ENCODE measurements around the gene HDAC11.

HDAC11 gene

GRCh38 chr3:13537244-13537908, 57.3 kb downstream of the HDAC11 start:
- DNase-seq (ENCODE audit: low read depth, low spot score), result no peak
- TF ChIP-seq POLR2AphosphoS5 (IDR thresholded peaks at IDR 0.05; ENCODE audit: borderline replicate concordance, low read depth, low read length) (no peak), EZH2 (IDR thresholded peaks at IDR 0.05) (no peak), FOXP2 (optimal IDR thresholded peaks at IDR 0.05; ENCODE audit: control extremely low read depth, extremely low read length, insufficient read depth) (no peak)
- H3K27ac ChIP-seq, result no peak overlapping the region
- H3K4me3 ChIP-seq, result no peak overlapping the region
- H3K9me3 ChIP-seq (ENCODE audit: low read depth, low read length), result no peaks in the 10 kb centered on the region
- no peak overlapping the region for H3K9ac ChIP-seq (ENCODE audit: insufficient read length)
- H3K36me3 ChIP-seq (ENCODE audit: insufficient read depth, low read length), result no peaks in the 10 kb centered on the region

- Histone ChIP-seq H3K27ac (no peak overlapping the region), H3K36me3 (ENCODE audit: insufficient read depth, low read length) (no peaks in the 10 kb centered on the region), H3K9me3 (ENCODE audit: low read depth, low read length) (no peaks in the 10 kb centered on the region), H3K9ac (ENCODE audit: insufficient read length) (no peak overlapping the region), H3K4me3 (no peak overlapping the region)
- DNase-seq (ENCODE audit: low read depth, low spot score), result no peak
- TF ChIP-seq FOXP2 (optimal IDR thresholded peaks at IDR 0.05; ENCODE audit: control extremely low read depth, extremely low read length, insufficient read depth) (no peak), POLR2AphosphoS5 (IDR thresholded peaks at IDR 0.05; ENCODE audit: borderline replicate concordance, low read depth, low read length) (no peak), EZH2 (IDR thresholded peaks at IDR 0.05) (no peak)
Observed at GRCh38 chr3:13537909-13538296, 57.8 kb downstream of the HDAC11 start.

- TF ChIP-seq EZH2 (IDR thresholded peaks at IDR 0.05) (no peak), POLR2AphosphoS5 (IDR thresholded peaks at IDR 0.05; ENCODE audit: borderline replicate concordance, low read depth, low read length) (no peak)
- H3K9ac ChIP-seq (ENCODE audit: insufficient read length), result no peak overlapping the region
- no peak overlapping the region for H3K4me3 ChIP-seq
- H3K36me3 ChIP-seq (ENCODE audit: insufficient read depth, low read length), result no peaks in the 10 kb centered on the region
- no peak for DNase-seq (ENCODE audit: low read depth, low spot score)
- no peaks in the 10 kb centered on the region for H3K9me3 ChIP-seq (ENCODE audit: low read depth, low read length)
- H3K27ac ChIP-seq, result no peak overlapping the region
Observed at GRCh38 chr3:13538520-13539291, 58.6 kb downstream of the HDAC11 start.

GRCh38 chr3:13539292-13539638, 59.2 kb downstream of the HDAC11 start:
- Histone ChIP-seq H3K9me3 (ENCODE audit: low read depth, low read length) (no peaks in the 10 kb centered on the region), H3K4me3 (no peak overlapping the region), H3K36me3 (ENCODE audit: insufficient read depth, low read length) (no peaks in the 10 kb centered on the region), H3K27ac (no peak overlapping the region), H3K9ac (ENCODE audit: insufficient read length) (no peak overlapping the region)
- no peak for TF ChIP-seq EZH2 (IDR thresholded peaks at IDR 0.05)
- TF ChIP-seq FOXP2 (optimal IDR thresholded peaks at IDR 0.05; ENCODE audit: control extremely low read depth, extremely low read length, insufficient read depth), result no peak
- TF ChIP-seq POLR2AphosphoS5 (IDR thresholded peaks at IDR 0.05; ENCODE audit: borderline replicate concordance, low read depth, low read length), result no peak
- no peak for DNase-seq (ENCODE audit: low read depth, low spot score)

- no peak for DNase-seq (ENCODE audit: low read depth, low spot score)
- TF ChIP-seq POLR2AphosphoS5 (IDR thresholded peaks at IDR 0.05; ENCODE audit: borderline replicate concordance, low read depth, low read length) (no peak), EZH2 (IDR thresholded peaks at IDR 0.05) (no peak), FOXP2 (optimal IDR thresholded peaks at IDR 0.05; ENCODE audit: control extremely low read depth, extremely low read length, insufficient read depth) (no peak)
- H3K9me3 ChIP-seq (ENCODE audit: low read depth, low read length), result no peaks in the 10 kb centered on the region
- H3K9ac ChIP-seq (ENCODE audit: insufficient read length), result no peak overlapping the region
- H3K36me3 ChIP-seq (ENCODE audit: insufficient read depth, low read length), result no peaks in the 10 kb centered on the region
- H3K27ac ChIP-seq, result no peak overlapping the region
- H3K4me3 ChIP-seq, result no peak overlapping the region
Observed at GRCh38 chr3:13539671-13540070, 59.6 kb downstream of the HDAC11 start.

- Histone ChIP-seq H3K27ac (no peak overlapping the region), H3K36me3 (ENCODE audit: insufficient read depth, low read length) (no peaks in the 10 kb centered on the region), H3K9me3 (ENCODE audit: low read depth, low read length) (no peaks in the 10 kb centered on the region), H3K9ac (ENCODE audit: insufficient read length) (no peak overlapping the region), H3K4me3 (no peak overlapping the region)
- DNase-seq (ENCODE audit: low read depth, low spot score), result no peak
- TF ChIP-seq POLR2AphosphoS5 (IDR thresholded peaks at IDR 0.05; ENCODE audit: borderline replicate concordance, low read depth, low read length) (no peak), EZH2 (IDR thresholded peaks at IDR 0.05) (no peak), FOXP2 (optimal IDR thresholded peaks at IDR 0.05; ENCODE audit: control extremely low read depth, extremely low read length, insufficient read depth) (no peak)
Observed at GRCh38 chr3:13540297-13540995, 60.3 kb downstream of the HDAC11 start.

- no peak for TF ChIP-seq FOXP2 (optimal IDR thresholded peaks at IDR 0.05; ENCODE audit: control extremely low read depth, extremely low read length, insufficient read depth)
- TF ChIP-seq EZH2 (IDR thresholded peaks at IDR 0.05), result no peak
- no peak for TF ChIP-seq POLR2AphosphoS5 (IDR thresholded peaks at IDR 0.05; ENCODE audit: borderline replicate concordance, low read depth, low read length)
- H3K9me3 ChIP-seq (ENCODE audit: low read depth, low read length), result no peaks in the 10 kb centered on the region
- DNase-seq (ENCODE audit: low read depth, low spot score), result no peak
Observed at GRCh38 chr3:13541691-13542090, 61.6 kb downstream of the HDAC11 start.

GRCh38 chr3:13542142-13542541, 62.0 kb downstream of the HDAC11 start:
- no peaks in the 10 kb centered on the region for H3K9me3 ChIP-seq (ENCODE audit: low read depth, low read length)
- H3K36me3 ChIP-seq (ENCODE audit: insufficient read depth, low read length), result no peaks in the 10 kb centered on the region
- H3K27ac ChIP-seq, result no peak overlapping the region
- no peak overlapping the region for H3K4me3 ChIP-seq
- DNase-seq (ENCODE audit: low read depth, low spot score), result no peak
- TF ChIP-seq FOXP2 (optimal IDR thresholded peaks at IDR 0.05; ENCODE audit: control extremely low read depth, extremely low read length, insufficient read depth) (no peak), POLR2AphosphoS5 (IDR thresholded peaks at IDR 0.05; ENCODE audit: borderline replicate concordance, low read depth, low read length) (no peak), EZH2 (IDR thresholded peaks at IDR 0.05) (no peak)
- no peak overlapping the region for H3K9ac ChIP-seq (ENCODE audit: insufficient read length)

More at GRCh38 chr3:13541691-13542090, 61.6 kb downstream of the HDAC11 start:
- H3K9ac ChIP-seq (ENCODE audit: insufficient read length), result no peak overlapping the region
- no peak overlapping the region for H3K4me3 ChIP-seq
- H3K36me3 ChIP-seq (ENCODE audit: insufficient read depth, low read length), result no peaks in the 10 kb centered on the region
- H3K27ac ChIP-seq, result no peak overlapping the region
